Coronary artery (tissue), 2 donors: Measurements from ENCODE around the gene CARD11.

Experiments used
- DNase-seq: peaks from one replicate; pipeline ENCODE4 v3.0.0-alpha.2; 2017; ENCODE audit warnings: low spot score
- H3K27ac ChIP-seq, 2 donors: fragments of 200-600 bp; sonication (generic); one replicate each; pipeline ENCODE4 v1.5.1; 2016 to 2019
- H3K4me3 ChIP-seq: fragments of 200-600 bp; sonication (generic); 2 replicates; pipeline ENCODE4 v1.5.1; 2016; ENCODE audit warnings: mild to moderate bottlenecking, moderate library complexity
- TF ChIP-seq, protein P1 (sequence below): fragments of 200-600 bp; sonication (generic); IDR thresholded peaks from one replicate; pipeline ENCODE4 v1.5.1; 2019; ENCODE audit warnings: antibody characterized with exemption

The CARD11 gene

DNA sequence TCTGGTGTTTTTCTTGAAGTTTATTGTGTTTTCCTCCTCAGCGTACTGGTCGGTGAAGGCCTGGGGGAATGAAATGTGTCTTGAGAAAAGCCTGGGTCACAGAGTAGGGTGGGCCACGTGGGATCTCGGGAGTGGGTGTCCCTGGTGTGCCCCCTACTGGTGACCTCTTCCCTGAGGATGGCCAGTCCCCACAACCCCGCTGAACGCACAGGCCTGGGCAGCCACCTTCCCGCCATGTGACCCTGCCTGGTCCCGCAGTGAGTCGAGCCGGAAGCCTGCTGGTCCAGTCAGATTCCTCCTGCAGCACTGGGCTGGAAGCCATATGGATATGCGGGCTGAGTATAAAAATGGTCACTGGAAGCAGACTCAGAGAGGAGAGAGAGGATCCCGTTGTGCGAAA is 146.6 kb downstream of the CARD11 start:
- DNase-seq, result no peak
- TF ChIP-seq, protein P1, sequence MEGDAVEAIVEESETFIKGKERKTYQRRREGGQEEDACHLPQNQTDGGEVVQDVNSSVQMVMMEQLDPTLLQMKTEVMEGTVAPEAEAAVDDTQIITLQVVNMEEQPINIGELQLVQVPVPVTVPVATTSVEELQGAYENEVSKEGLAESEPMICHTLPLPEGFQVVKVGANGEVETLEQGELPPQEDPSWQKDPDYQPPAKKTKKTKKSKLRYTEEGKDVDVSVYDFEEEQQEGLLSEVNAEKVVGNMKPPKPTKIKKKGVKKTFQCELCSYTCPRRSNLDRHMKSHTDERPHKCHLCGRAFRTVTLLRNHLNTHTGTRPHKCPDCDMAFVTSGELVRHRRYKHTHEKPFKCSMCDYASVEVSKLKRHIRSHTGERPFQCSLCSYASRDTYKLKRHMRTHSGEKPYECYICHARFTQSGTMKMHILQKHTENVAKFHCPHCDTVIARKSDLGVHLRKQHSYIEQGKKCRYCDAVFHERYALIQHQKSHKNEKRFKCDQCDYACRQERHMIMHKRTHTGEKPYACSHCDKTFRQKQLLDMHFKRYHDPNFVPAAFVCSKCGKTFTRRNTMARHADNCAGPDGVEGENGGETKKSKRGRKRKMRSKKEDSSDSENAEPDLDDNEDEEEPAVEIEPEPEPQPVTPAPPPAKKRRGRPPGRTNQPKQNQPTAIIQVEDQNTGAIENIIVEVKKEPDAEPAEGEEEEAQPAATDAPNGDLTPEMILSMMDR, result no peak
- no peak overlapping the region for H3K4me3 ChIP-seq
- no peak overlapping the region for H3K27ac ChIP-seq

DNA sequence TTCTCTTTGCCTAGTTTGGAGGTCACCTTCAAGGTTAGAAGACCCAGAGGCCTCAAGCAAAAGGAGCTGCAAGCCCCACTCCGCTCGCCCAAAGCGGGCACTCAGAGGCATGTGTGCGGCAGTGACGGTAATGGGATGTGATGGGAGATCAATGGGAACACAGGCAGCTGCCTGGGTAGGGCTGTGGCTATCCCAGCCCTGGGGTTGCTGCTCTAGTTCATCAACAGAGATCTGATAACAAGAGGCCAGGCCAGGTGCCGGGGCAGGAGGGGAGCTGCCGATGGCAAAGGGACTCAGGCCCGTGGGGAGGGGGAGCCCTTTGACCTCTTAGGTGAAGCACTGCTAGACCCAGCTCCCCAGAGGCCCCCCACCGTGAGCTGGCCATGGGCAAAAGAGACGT is 147.5 kb downstream of the CARD11 start:
- no peak for DNase-seq
- H3K27ac ChIP-seq, result no peak overlapping the region
- TF ChIP-seq, protein P1, result no peak
- H3K4me3 ChIP-seq, result no peak overlapping the region

DNA sequence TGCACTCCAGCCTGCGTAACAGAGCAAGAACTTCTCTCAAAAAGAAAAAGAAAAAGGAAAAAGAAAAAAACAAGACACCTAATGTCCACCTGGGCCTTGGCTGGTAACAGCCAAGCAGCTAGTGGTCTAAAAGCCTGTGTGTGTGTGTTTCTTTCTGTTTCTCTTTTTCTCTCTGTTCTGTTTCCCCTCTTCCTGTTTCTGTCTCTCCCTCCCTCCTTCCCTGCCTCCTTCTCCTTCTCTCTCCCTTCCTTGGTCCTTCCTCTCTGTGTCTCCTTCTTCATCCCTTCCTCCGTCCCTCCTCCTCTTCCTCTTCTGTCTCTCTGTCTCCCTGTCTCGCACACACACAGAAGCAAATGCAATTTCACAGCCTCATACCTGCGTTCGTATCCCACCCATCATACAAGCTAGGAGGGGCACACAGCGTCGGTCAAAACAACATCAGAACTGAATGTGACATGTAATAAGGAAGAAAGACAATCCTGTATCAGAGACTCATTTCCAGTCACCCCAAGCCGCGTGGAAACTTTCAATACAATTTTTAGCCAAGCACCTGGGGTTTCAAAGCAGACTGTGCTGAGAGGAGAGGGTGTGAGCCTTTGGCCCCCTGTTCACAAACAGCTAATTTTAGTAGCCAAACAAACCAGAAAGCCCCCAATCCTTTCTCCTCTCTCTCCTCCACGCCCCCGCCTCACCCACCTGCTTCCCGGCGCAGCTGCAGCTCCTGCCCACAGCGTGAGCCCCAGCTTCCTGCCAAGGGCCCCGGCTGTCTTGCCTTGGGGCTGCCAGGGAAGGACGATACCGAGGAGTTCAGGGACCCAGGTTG is 149.3 kb downstream of the CARD11 start:
- TF ChIP-seq, protein P1, result no peak
- no peak for DNase-seq
- H3K27ac ChIP-seq, result no peak overlapping the region
- no peak overlapping the region for H3K4me3 ChIP-seq

DNA sequence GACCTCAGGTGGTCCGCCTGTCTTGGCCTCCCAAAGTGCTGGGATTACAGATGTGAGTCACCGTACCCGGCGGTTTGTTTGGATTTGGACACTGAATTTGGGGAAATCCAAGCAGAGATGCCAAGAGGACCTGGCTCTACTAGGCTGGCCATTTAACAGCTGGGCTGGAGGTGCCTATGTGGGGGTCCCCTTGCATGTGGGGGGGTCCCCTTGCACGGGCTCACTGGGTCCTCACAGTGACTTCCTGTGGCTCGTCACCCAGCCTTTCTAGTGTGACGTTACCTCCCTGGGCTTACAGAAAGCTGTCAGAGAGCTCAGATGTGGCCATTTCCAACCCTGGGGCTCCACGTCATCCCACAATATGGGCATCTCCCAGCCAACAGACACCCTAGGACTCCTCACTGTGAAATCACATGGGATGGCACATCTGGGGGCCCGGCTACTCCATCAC is 150.2 kb downstream of the CARD11 start:
- TF ChIP-seq, protein P1, result no peak
- Histone ChIP-seq H3K27ac (no peak overlapping the region), H3K4me3 (no peak overlapping the region)
- DNase-seq, result no peak

DNA sequence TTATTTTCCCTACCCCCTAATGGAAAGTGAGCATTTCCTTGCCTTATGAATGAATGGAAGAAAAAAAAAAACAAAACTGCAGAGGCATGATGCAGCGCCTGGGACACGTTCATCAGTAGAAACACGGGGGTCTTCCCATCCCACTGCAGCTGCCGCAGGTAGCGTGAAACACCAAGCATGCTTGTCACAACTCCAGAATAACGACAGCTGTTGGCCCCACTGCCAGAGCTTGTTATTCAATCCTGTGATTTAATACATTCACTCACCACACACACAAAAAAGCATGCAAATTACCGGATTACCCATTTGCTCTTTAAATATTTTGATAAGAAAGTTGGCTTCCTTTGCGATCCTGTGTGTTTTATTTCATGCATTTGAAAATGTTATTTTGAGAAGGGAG is 151.1 kb downstream of the CARD11 start:
- no peak overlapping the region for H3K4me3 ChIP-seq
- H3K27ac ChIP-seq, result no peak overlapping the region
- TF ChIP-seq, protein P1, result no peak
- no peak for DNase-seq

DNA sequence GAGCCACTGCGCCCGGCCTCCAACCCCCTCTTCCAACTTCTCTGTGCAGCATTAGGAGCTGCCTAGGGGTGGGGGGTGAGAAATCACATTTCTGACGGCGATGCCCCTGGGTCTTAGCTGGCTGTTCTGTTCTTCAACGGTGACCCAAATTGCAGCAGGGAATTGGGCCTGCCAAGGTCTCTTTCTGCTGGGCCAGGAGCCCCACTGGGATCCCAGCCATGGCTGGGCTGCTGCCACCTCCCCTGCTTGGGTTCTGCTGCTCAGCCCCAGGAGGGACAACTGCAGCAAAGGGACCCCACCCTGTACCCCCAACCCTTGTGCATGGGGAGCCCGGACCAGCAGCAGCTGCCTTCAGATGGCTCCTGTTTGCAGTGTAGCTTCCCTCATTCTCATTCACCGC is 155.9 kb downstream of the CARD11 start:
- DNase-seq, result no peak
- H3K27ac ChIP-seq, result no peak overlapping the region
- TF ChIP-seq, protein P1, result no peak

DNA sequence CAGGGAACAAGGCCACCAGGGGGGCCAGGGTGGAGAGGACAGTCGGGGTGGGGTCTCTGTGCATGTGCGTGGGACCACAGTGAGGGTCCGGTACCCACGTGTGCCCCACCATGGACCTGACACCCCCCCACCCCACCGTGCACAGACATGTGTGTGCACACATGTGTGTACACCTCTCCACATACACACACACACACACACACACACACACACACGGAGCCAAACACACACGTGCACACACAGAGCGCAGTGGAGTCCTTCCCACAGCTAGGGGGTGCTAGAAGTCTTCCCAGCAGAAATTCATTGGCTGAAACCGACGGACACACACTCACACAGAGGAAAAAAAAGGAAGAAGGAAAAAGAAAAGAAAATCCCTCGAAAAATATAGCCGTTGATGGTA is 156.8 kb downstream of the CARD11 start:
- Histone ChIP-seq H3K4me3 (no peak overlapping the region), H3K27ac (no peak overlapping the region)
- TF ChIP-seq, protein P1, result peak; percentile 72
- DNase-seq, result no peak

More for the DNA sequence above, 155.9 kb downstream of the CARD11 start:
- no peak overlapping the region for H3K4me3 ChIP-seq
